Muscle layer of duodenum (tissue), 2 donors: ENCODE results near the gene KCNMA1.
A peak's percentile ranks its signal among the peaks of the same experiment; 100 is the strongest.

ENCODE experiments used
- H3K27ac ChIP-seq: one replicate; pipeline ENCODE4 v1.7.0; 2013; ENCODE audit warnings: mild to moderate bottlenecking, low read length
- H3K27me3 ChIP-seq: one replicate; pipeline ENCODE4 v1.7.0; 2013; ENCODE audit warnings: low read depth, mild to moderate bottlenecking, control low read depth, low read length
- H3K36me3 ChIP-seq, 2 donors: one replicate each; pipeline ENCODE4 v1.7.0; 2013; ENCODE audit warnings: low read length in 2 of 2, control low read depth in 1 of 2, mild to moderate bottlenecking in 1 of 2; ENCODE audit not compliant: insufficient read depth in 2 of 2, control insufficient read depth in 1 of 2
- H3K4me1 ChIP-seq, 2 donors: one replicate each; pipeline ENCODE4 v1.7.0; 2013; ENCODE audit warnings: low read length in 2 of 2, mild to moderate bottlenecking in 2 of 2, control low read depth in 1 of 2, moderate library complexity in 1 of 2; ENCODE audit not compliant: insufficient read depth in 2 of 2, control insufficient read depth in 1 of 2
- H3K4me3 ChIP-seq, 2 donors: one replicate each; pipeline ENCODE4 v1.7.0; 2013; ENCODE audit warnings: low read length in 2 of 2, low read depth in 1 of 2, mild to moderate bottlenecking in 1 of 2
- H3K9me3 ChIP-seq, 2 donors: one replicate each; pipeline ENCODE4 v1.7.0; 2013; ENCODE audit warnings: low read length in 2 of 2, control low read depth in 1 of 2, mild to moderate bottlenecking in 1 of 2; ENCODE audit not compliant: control insufficient read depth in 1 of 2
- donor health status: healthy.

The KCNMA1 gene

DNA sequence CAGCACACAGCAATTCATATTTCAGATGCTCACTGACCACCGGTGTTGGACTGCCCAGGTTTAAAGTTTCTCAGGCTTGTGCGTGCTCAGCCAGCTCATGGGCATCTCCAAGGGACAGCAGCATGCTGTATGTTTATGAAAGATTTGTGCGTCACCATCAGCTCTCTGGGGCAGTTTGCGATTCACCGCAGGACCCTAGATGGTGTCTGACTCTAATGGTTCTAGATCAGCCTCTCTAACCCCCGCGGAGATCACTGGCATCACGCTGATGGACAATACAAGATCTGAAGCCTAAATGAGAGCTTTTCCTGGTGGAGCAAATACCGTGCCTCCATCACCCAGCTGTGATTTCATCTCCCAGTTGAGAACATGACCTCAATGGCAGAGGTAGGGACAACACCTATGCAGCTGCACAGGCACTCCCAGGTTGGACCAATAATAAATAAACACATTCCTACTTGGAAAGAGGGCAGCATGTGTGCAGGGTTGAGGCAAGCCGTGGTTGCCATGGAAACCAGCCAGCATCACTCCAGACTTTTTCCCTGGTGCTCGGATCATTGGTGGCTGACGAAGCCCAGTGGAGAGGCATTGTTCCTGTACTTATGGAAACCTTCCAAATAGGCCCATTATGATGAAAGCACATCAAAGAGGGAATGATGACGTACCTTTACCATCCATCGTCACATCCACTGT lies 253.6 kb downstream of the KCNMA1 start:
- no peak overlapping the region for H3K4me3 ChIP-seq
- no peaks in the 10 kb centered on the region for H3K9me3 ChIP-seq
- no peaks in the 10 kb centered on the region for H3K36me3 ChIP-seq
- H3K27me3 ChIP-seq: no peaks in the 10 kb centered on the region
- peaks cover 0 to 5% of the 10 kb centered on the region in 2 donors for H3K4me1 ChIP-seq
- no peak overlapping the region for H3K27ac ChIP-seq

DNA sequence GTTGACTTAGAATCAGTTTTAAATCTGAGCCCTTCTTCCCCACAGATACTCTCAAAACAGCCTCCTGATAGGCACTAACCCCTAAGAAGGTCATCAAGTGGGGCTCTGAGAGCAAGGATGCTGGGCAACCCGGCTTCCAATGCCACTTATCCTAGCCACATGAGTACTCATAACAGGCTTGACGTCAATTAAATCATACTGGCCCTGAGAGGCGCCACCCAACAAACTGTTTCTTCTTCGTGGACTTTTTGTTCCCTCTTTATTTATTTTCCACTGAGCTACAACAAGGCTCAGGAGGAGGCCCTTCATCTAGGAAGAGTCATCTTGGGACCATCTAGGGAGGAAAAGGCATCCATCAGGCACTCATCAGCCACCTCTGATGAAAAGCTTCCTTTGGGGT lies 255.9 kb downstream of the KCNMA1 start:
- Histone ChIP-seq H3K9me3 (no peaks in the 10 kb centered on the region), H3K27ac (no peak overlapping the region), H3K27me3 (no peaks in the 10 kb centered on the region), H3K36me3 (no peaks in the 10 kb centered on the region), H3K4me3 (no peak overlapping the region), H3K4me1 (peaks cover 0 to under 1% of the 10 kb centered on the region in 2 donors)

DNA sequence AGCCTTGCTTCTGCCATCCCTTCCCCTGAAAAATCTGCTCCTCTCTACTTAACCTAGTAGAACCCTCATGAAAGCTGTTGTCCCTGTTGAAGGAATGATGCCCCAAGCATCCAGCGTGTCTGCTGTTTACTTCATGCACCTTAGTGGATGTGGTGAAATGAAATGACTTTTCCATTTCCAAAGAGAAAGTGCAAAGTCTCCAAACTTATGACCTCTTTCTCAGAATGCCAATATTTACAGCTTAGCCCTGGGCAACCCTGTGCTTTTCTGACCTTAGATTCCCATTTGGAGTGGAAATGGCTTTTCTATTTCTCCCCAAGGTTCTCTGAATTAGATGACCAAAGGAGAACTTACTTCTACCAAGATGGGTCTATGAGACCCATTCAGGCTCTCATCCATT lies 256.9 kb downstream of the KCNMA1 start:
- no peak overlapping the region for H3K4me3 ChIP-seq
- no peak overlapping the region for H3K27ac ChIP-seq
- no peaks in the 10 kb centered on the region for H3K27me3 ChIP-seq
- H3K36me3 ChIP-seq: no peaks in the 10 kb centered on the region
- no peaks in the 10 kb centered on the region for H3K9me3 ChIP-seq
- no peaks in the 10 kb centered on the region for H3K4me1 ChIP-seq

DNA sequence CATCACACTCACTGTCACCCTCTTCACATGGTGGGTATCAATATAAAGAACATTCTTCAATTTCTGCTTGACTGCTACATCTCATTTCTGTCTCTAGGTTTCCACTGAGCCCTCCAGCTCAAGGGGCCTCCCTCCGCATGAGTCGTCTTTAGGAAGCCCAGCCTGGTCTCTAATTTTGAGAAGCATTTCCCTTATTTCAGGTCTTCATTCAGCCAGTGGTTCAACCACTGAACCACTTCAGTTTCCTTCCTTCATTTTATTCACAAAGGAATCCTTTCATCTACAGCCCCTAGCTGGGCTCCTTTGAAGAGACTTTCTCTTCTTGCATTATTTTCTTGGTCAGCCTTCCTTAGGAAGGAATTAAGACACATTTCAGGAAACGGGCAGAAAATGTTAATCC lies 257.4 kb downstream of the KCNMA1 start:
- Histone ChIP-seq H3K4me1 (no peaks in the 10 kb centered on the region), H3K9me3 (no peaks in the 10 kb centered on the region), H3K27ac (no peak overlapping the region), H3K4me3 (no peak overlapping the region), H3K36me3 (no peaks in the 10 kb centered on the region), H3K27me3 (no peaks in the 10 kb centered on the region)

DNA sequence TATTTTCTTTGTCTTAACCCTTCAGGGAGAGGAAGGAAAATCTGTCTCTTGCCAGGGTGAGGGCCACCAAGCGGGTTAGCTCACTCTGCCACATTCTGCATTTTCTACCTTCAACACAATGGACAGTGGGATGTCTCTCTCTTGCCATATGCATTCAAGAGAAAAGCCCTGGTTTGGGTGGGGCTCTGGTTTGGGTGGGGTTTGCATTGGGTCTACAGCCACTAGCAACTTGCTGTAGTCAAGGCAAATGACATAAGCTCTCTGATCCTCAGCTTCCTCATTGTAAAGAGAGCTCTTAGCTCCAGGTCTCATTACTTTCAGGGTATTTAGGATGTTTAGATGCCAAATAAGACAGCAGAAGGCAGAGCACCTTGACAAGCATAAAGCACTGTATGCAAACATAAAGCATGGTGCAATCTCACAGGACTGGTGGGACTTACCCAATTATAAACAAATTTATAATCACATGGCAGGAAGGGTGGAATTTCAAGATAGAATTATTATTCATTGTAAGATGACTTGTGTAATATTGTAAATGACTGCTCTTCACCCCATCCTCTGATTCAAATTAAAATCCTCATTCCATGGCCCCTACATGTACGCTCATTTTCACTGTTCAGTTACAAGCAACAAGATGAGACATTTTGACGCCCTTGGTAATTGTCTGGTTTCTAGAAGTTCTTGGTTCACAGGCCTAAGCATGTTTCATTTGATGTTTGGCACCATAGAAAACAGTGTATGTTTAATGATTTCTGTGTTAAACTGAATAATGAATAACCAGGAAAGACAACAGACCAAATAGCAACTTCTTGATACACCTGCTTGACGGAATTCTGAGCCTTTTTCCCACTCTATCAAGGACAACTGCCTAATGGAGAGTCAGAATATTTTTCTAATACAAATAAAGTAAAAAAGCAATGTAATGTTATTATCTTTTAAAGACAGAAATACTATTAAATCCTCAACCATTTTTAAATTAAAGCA lies 258.9 kb downstream of the KCNMA1 start:
- Histone ChIP-seq H3K4me3 (no peak overlapping the region), H3K9me3 (no peaks in the 10 kb centered on the region), H3K27ac (no peak overlapping the region), H3K36me3 (no peaks in the 10 kb centered on the region), H3K4me1 (no peaks in the 10 kb centered on the region), H3K27me3 (no peaks in the 10 kb centered on the region)

DNA sequence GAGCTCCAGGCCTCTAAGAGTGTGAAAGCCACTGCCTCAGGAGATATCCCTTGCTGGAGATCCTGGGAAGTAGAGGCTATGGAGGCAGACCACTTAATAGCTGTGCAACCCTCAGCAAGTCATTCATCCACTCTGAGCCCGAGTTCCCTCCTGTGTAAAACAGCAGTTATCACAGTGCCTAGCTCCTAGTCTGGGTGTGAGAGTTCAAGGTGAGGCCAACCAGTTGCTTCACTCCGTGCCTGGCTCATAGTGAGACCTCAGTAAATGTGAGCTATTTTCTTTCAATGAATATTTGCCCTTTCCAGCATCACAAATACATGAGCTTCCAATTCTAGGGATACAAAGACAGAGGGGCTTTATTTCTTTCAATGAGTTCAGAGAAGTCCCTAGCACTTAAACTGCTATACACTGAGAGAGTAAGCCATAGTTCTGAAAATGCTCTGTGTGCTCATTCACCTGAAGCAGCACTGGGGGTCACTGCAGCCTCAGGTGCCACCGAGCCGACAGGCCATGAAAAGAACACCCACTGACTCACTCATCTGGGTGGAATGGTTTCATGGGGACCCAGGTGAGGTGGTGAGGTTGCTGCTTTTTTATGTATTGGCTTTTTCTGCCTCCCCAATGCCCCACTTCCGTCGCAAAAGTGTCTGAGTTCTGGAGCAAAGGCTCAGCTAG lies 259.8 kb downstream of the KCNMA1 start:
- H3K27ac ChIP-seq: no peak overlapping the region
- H3K36me3 ChIP-seq: no peaks in the 10 kb centered on the region
- H3K4me1 ChIP-seq: no peaks in the 10 kb centered on the region
- H3K27me3 ChIP-seq: no peaks in the 10 kb centered on the region
- no peak overlapping the region for H3K4me3 ChIP-seq
- no peaks in the 10 kb centered on the region for H3K9me3 ChIP-seq

DNA sequence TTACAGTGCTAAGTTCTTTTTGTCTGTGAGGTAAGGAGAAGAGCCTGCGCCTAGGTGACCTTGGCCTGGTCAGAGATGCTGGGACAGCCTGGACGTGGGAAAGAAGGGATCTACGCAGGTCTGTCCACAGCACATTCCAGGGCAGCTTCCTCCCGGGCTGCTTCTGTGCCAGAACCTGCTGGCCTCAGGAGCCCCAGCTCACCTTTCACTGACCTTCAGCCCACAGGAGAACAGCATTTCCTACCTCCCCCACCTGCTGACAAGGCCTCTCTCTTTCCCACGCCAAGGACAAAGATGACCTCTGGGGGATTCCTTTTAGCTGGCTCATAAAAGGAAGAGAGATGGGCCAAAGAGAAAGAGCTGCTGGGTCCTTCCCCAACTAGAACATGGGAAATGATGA lies 260.6 kb downstream of the KCNMA1 start:
- no peaks in the 10 kb centered on the region for H3K27me3 ChIP-seq
- no peak overlapping the region for H3K4me3 ChIP-seq
- no peaks in the 10 kb centered on the region for H3K9me3 ChIP-seq
- no peak overlapping the region for H3K27ac ChIP-seq
- H3K4me1 ChIP-seq: no peaks in the 10 kb centered on the region
- no peaks in the 10 kb centered on the region for H3K36me3 ChIP-seq

DNA sequence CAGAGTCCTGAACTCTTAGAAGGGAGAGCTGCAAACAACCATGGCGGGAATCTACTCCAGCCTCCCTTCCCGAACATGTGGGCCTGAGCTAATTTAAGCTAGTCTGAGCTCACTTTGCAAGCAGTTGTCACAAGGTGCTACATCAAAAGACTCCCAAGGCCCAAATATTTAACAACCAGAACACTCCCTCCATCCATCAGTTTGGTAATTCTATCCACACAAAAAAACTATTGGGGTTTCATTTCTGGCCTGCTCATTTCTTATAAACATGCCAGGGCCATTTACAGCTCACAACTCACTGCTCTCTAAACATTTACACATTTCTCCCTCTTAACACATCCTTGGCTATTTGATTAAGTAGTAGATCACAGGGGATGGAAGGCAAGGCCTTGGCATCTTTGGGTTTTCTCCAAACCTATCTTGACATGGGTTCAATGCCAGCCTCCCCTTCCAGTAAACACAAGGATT lies 263.4 kb downstream of the KCNMA1 start:
- Histone ChIP-seq H3K27ac (peak overlapping the region; percentile 48), H3K27me3 (no peaks in the 10 kb centered on the region), H3K9me3 (peaks cover 0 to 2% of the 10 kb centered on the region in 2 donors), H3K36me3 (no peaks in the 10 kb centered on the region), H3K4me1 (peaks cover 0 to 8% of the 10 kb centered on the region in 2 donors), H3K4me3 (no peak overlapping the region)

DNA sequence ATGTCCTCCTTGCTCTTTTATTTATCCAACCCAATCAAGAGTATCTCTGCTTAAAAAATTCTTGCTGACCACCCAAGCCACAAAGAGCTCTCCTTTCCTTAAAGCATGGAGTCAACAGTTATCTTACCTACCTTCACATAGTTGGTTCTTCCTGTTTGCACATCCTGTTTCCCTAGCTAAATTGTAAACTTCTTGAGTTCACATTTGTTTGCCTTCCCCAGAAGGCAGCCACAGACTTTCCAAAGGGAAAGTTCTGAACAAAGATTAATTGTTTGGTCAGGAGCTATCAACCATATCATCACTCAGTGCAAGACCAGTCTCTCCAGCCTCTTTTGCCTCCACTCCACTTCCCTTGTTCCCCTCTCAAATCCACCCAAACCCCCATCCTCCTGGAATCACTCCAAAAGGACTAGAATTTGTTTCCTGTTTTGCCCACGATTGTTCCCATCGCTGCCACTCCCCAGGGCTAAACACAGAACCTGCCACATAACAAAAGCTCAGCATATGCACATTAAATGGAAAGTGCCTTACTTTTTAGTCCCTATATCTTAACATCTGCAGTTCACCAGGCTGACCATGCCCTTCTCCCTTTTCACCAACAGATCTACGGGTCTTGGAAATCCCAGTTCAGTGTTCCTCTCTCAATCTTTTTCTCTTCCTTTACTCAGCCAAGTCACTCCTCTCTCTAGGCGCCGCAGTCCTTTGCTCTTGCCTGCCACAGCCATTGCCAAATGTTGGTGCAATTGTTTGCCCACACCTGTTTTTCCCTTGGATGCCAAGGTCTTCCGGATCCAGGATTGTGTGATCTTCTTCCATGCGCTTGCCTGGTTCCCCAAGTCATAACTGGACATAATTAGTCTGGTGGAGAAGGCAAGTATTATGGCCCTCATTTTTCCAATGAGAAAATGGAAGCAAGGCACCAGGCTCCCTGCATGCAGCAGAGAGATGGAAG lies 265.5 kb downstream of the KCNMA1 start:
- Histone ChIP-seq H3K9me3 (peaks cover 0 to 6% of the 10 kb centered on the region in 2 donors), H3K36me3 (no peaks in the 10 kb centered on the region), H3K27ac (no peak overlapping the region)

DNA sequence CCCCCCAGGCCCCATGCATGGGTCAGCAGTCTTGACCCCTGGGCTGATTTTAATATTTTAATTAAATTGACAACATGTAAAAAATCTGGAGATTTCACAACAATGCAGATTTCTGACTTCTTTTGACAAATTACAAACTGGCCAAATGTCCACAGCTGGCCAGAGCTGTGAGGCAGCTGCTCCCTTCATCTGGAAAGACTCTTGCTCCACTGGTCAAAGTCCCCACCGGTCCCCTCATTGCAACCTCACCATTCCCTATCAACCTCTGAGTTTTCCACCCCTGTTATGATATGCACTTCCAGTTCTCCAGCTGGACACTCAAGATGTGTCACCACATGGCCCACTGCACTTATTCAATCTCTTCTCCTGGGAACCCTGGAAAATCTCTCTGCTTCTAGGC lies 266.2 kb downstream of the KCNMA1 start:
- no peaks in the 10 kb centered on the region for H3K27me3 ChIP-seq
- H3K36me3 ChIP-seq: no peaks in the 10 kb centered on the region
- peaks cover 0 to 6% of the 10 kb centered on the region in 2 donors for H3K9me3 ChIP-seq
- H3K4me3 ChIP-seq: no peak overlapping the region
- peaks cover 0 to 8% of the 10 kb centered on the region in 2 donors for H3K4me1 ChIP-seq
- H3K27ac ChIP-seq: no peak overlapping the region

More for the DNA sequence above, 265.5 kb downstream of the KCNMA1 start:
- Histone ChIP-seq H3K27me3 (no peaks in the 10 kb centered on the region), H3K4me1 (peaks cover 0 to 8% of the 10 kb centered on the region in 2 donors), H3K4me3 (no peak overlapping the region)
